Cerebellar cortex (tissue), 1 donor: ENCODE results near the gene GCC1.
"Not testable (repeated sequence)": the region's sequence is repeated elsewhere in the genome, so short reads cannot be mapped to it uniquely, and the experiment has no call there.

ENCODE experiments used
- DNase-seq: peaks from one replicate; pipeline ENCODE4 v3.0.0-alpha.2; 2015; ENCODE audit warnings: low spot score

GCC1 gene

DNA sequence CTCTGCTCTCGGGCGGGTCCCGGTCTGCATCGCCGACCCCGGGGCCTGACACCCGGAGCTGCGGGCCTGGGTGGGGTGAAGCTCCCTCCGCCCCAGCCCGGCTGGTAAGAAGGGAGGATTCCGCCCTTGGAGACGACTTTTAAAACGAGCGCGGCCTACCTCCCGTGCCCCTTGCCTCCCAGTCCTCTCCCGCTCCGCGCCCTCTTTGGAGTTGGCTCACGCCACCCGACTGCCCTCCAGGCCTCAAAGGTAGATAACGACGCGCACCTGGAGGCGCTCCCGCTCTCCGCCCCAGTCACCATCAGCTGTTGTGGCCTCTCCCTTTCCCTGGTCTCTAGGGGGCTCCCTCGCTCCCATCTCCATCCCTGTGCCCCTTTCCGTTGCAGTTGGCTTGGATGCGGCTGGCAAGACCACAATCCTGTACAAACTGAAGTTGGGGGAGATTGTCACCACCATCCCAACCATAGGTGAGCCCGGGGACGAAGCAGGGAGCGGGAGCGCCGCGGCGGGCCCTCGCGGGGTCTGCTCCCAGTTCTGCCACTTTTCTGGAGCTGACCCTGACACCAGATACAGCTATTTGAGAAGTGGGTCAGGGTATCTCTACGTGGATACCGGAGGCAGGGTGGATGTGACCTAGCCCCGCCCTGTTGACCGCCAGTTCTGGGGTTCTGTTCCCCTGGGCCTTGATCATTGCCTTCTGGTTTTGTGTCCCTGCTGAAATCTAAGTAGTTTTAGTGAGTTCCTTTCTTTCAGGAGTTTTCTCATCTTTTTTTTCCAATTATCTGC, 3.5 kb upstream of the GCC1 start:
- peak; percentile 77 for DNase-seq

- peak; percentile 83 for DNase-seq
Measured at GRCh38 chr7:127588019-127588696, 2.8 kb upstream of the GCC1 start, which contains the start of gene ARF5. TSS of gene ARF5 (plus strand) at chr7:127588411. CDS start at chr7:127588499, 88 bp downstream.

DNA sequence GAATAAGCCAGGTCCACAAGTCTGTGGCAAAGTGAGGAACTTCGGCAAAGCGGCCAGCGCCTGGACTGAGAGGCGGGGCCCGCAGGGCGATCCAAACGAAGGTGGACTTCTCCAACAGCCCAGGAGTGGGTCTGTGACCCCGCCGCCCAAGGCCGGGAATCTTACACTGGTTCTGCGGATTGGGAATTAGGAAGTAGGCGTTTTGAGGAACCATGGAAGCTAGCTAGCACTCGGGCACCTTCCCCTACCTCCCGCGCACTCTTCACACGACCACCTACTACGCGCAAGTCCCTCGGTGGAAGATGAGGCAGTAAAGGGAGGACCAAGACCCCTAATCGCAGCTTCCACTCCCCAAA, 2.2 kb upstream of the GCC1 start:
- peak; percentile 11 for DNase-seq

GRCh38 chr7:127586346-127586745, 950 bp upstream of the GCC1 start:
- DNase-seq: no peak

- no peak for DNase-seq
Measured at GRCh38 chr7:127584648-127585043, 750 bp downstream of the GCC1 start.

GRCh38 chr7:127582361-127582760, 3.0 kb downstream of the GCC1 start:
- peak; percentile 82 for DNase-seq

GRCh38 chr7:127581716-127582115, 3.7 kb downstream of the GCC1 start:
- DNase-seq: peak; percentile 25

DNA sequence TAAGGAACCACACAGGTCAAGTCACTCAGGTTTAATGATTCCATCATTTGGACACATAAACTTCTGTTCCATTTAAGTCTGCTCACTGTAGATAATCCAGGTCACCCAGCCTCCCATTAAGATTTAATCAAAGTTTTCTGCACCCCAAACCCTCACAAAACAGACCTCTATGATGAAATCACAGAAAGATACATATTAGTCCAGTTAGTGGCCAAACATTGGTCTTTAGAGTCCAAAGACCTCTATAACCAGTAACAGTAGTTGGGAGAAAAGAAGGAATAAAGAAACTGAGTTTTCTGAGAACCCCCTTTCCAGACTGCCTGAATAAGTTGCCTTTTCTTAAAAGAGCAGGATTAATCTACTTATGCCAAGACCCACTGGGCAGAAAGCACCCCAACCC, 4.8 kb downstream of the GCC1 start:
- DNase-seq: no peak

DNA sequence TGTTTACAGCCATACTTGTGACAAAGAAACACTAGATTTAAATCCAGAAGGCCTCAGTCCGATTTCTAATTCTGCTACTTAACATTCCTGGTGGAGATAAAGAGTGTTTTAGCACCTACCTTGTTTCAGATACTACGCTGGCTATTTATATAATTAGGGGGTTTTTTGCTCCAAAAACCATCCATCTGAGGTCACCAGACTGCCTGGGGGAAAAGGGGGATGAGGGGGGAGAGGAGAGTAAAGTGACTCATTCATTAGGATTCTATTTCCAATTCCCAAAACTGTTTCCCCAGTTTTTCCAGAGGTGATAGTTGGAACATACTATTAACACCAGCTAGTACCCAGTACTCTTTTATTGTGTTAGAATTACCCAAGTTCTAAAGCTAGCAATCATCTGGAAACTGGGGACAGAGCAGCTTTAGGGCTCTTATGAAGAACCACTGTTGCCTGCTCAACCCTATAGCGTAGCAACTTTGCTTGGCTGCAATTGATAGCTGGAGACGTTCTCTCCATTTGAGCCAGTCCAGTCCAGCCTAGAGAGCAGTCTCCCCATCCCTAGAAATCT, 6.6 kb downstream of the GCC1 start:
- no peak for DNase-seq

GRCh38 chr7:127578036-127578684, 7.2 kb downstream of the GCC1 start:
- peak; percentile 40 for DNase-seq

GRCh38 chr7:127571741-127572505, 13.5 kb downstream of the GCC1 start:
- DNase-seq: no peak

GRCh38 chr7:127568034-127568433, 17.4 kb downstream of the GCC1 start:
- DNase-seq: not testable (repeated sequence)

GRCh38 chr7:127566242-127566641, 19.2 kb downstream of the GCC1 start:
- no peak for DNase-seq

DNA sequence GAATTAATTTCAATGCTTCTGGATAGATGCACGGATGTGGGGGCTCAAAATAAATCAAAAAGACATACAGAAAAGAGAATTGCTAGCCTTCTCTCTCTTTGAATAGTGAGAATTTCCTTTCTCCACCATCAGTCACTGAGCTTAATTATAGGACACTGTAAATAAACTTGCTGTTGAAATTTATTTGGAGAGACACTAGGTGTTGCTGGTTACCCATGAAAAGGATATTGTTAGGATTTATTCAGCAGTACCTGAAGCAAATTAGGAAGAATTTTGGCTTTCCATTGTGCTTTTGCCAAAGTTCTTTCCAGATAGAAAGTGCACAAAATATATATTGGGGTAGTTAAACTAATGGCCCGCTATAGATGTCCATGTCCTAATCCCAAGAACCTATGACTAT, 27.6 kb downstream of the GCC1 start:
- peak; percentile 34 for DNase-seq

- DNase-seq: no peak
Measured at GRCh38 chr7:127556404-127556803, 29.0 kb downstream of the GCC1 start.

DNA sequence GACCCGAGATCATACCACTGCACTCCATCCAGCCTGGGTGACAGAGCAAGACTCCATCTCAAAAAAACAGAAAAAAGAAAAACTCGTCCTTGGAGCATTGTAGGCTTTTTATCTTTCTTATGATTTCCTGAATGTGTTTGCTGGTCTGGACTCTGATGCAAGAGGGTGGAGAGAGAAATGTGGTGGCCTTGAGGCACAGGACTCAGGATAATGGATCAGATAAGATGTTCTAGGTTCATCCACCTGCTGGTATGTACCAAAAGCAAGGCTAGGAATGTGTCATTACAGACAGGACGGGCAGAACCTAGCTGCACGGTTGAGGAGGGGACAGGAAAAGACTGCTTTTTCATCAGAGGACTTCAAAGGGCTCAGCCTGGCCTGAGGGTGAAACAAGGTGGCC, 33.5 kb downstream of the GCC1 start:
- no peak for DNase-seq

- DNase-seq: no peak
Measured at GRCh38 chr7:127550247-127550646, 35.1 kb downstream of the GCC1 start.

GRCh38 chr7:127546313-127546712, 39.1 kb downstream of the GCC1 start:
- DNase-seq: no peak

GRCh38 chr7:127541548-127541947, 43.8 kb downstream of the GCC1 start:
- DNase-seq: no peak

- not testable (repeated sequence) for DNase-seq
Measured at GRCh38 chr7:127540461-127540860, 44.9 kb downstream of the GCC1 start.

DNA sequence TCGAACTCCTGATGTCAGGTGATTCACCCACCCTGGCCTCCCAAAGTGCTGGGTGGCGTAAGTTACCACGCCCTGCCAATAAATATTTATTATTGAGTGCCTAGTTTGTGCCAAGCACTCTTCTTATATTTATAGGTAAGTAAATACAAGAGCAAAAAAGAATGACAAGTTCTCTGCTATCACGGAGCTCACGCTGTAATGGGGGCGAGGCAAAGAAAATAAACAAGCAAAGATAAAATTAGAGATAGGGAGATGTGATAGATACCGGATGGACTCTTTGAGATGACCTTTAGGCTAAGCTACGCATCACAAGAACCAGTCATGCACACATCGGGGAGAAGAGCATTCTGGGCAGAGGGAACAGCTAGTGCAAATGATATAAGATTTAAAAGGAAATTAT, 46.3 kb downstream of the GCC1 start:
- no peak for DNase-seq

DNA sequence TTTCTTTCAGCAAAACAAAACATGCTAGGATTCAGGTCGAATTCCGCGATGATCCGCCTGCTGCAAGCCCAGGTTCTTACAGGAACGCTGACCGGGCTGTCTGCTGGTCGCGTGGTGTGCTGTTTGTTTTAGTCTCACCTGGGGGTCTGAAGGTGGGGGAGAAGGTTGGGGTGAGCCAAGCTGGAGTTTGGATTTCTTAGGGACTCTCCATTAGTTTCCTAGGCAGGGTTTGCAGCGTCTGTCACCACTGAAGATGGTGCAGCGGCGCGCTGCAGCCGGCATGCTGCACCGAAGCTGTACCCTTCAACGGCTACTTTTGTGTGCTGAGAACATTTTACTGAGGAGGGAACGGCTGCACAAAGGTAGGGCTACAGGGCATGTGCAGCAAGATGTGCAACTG, 48.7 kb downstream of the GCC1 start:
- DNase-seq: peak; percentile 57
